ENCODE data around the gene ACTN1.
"Not testable (repeated sequence)": the region's sequence is repeated elsewhere in the genome, so short reads cannot be mapped to it uniquely, and the experiment has no call there.

ACTN1 gene

GRCh38 chr14:68973639-68974038, 5.5 kb downstream of the ACTN1 start:
- H3K9ac ChIP-seq, result no peak overlapping the region
- no peaks in the 10 kb centered on the region for H4K20me1 ChIP-seq (ENCODE audit: insufficient read depth)
- no peaks in the 10 kb centered on the region for H3K27me3 ChIP-seq (ENCODE audit: insufficient read depth, low read depth)
- H3K36me3 ChIP-seq (ENCODE audit: insufficient read depth), result no peaks in the 10 kb centered on the region
- peaks cover 19% of the 10 kb centered on the region for H3K4me1 ChIP-seq (ENCODE audit: low read depth, poor library complexity, severe bottlenecking)
- no peak overlapping the region for H2AFZ ChIP-seq (ENCODE audit: low read depth)
- peaks cover 10% of the 10 kb centered on the region; the same call in 1 of the 2 replicates for H3K79me2 ChIP-seq (ENCODE audit: insufficient read depth, low read depth)
- TF ChIP-seq, protein P1, sequence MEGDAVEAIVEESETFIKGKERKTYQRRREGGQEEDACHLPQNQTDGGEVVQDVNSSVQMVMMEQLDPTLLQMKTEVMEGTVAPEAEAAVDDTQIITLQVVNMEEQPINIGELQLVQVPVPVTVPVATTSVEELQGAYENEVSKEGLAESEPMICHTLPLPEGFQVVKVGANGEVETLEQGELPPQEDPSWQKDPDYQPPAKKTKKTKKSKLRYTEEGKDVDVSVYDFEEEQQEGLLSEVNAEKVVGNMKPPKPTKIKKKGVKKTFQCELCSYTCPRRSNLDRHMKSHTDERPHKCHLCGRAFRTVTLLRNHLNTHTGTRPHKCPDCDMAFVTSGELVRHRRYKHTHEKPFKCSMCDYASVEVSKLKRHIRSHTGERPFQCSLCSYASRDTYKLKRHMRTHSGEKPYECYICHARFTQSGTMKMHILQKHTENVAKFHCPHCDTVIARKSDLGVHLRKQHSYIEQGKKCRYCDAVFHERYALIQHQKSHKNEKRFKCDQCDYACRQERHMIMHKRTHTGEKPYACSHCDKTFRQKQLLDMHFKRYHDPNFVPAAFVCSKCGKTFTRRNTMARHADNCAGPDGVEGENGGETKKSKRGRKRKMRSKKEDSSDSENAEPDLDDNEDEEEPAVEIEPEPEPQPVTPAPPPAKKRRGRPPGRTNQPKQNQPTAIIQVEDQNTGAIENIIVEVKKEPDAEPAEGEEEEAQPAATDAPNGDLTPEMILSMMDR (conservative IDR thresholded peaks at IDR 0.05; ENCODE audit: low read depth, low read length), result no peak
- H3K4me2 ChIP-seq, result no peak overlapping the region
- no peak overlapping the region for H3K4me3 ChIP-seq (IDR thresholded peaks at IDR 0.05; ENCODE audit: insufficient read depth, low read depth, low read length)
- no peak overlapping the region for H3K27ac ChIP-seq

- not testable (repeated sequence) for H4K20me1 ChIP-seq (ENCODE audit: insufficient read depth); H2AFZ ChIP-seq (ENCODE audit: low read depth)
- peaks cover 19% of the 10 kb centered on the region for H3K4me1 ChIP-seq (ENCODE audit: low read depth, poor library complexity, severe bottlenecking)
These were observed 5.9 kb downstream of the ACTN1 start for GRCh38 chr14:68973219-68973565.

DNA sequence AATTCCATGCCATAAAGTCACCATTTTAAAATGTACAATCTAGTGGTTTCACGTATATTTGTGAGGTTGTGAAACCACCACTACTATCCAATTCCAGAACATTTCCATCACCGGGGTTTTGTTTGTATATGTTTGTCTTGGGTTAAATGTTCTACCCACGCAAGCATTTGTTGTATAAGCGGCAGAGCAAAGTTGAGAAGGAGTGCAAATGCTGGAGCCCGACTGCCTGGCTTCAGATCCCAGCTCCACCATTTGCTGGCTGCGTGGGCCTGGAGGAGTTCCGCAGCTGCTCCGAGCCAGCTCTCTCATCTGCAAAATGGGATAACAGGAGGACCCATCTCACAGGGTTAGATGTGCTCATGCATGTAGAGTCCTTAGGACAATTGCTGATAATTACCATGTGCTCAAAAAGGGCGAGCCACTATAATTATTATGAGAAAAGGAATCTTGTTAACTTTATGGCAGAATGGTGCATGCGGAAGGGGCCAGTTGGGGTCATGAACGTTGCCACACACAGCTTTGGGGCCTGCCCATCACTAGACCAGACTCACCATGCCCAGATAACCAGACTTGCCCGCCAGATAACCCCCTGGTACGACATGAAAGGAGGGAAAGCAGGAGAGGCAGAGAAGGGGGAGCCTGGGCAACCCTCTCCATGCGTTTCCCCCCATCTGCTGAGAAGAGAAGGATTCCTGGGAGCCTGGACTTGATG, 6.4 kb downstream of the ACTN1 start:
- Histone ChIP-seq H3K4me3 (IDR thresholded peaks at IDR 0.05; ENCODE audit: insufficient read depth, low read depth, low read length) (no peak overlapping the region), H3K36me3 (ENCODE audit: insufficient read depth) (no peaks in the 10 kb centered on the region), H3K27me3 (ENCODE audit: insufficient read depth, low read depth) (no peaks in the 10 kb centered on the region), H3K79me2 (ENCODE audit: insufficient read depth, low read depth) (peaks cover 14% of the 10 kb centered on the region; the same call in 1 of the 2 replicates), H3K4me2 (no peak overlapping the region), H3K4me1 (ENCODE audit: low read depth, poor library complexity, severe bottlenecking) (peaks cover 19% of the 10 kb centered on the region), H3K27ac (no peak overlapping the region), H4K20me1 (ENCODE audit: insufficient read depth) (no peaks in the 10 kb centered on the region), H2AFZ (ENCODE audit: low read depth) (no peak overlapping the region), H3K9ac (no peak overlapping the region)
- TF ChIP-seq, protein P1 (conservative IDR thresholded peaks at IDR 0.05; ENCODE audit: low read depth, low read length), result no peak

More at GRCh38 chr14:68973219-68973565, 5.9 kb downstream of the ACTN1 start:
- not testable (repeated sequence) for H3K27me3 ChIP-seq (ENCODE audit: insufficient read depth, low read depth); H3K4me3 ChIP-seq (IDR thresholded peaks at IDR 0.05; ENCODE audit: insufficient read depth, low read depth, low read length); H3K27ac ChIP-seq; H3K9ac ChIP-seq; H3K4me2 ChIP-seq; H3K36me3 ChIP-seq (ENCODE audit: insufficient read depth)
- H3K79me2 ChIP-seq (ENCODE audit: insufficient read depth, low read depth), result peaks cover 14% of the 10 kb centered on the region; the same call in 1 of the 2 replicates

- H3K27ac ChIP-seq, result no peak overlapping the region
- no peak overlapping the region for H3K4me2 ChIP-seq
- TF ChIP-seq, protein P1 (conservative IDR thresholded peaks at IDR 0.05; ENCODE audit: low read depth, low read length), result no peak
- H3K79me2 ChIP-seq (ENCODE audit: insufficient read depth, low read depth), result peaks cover 14% of the 10 kb centered on the region; the same call in 1 of the 2 replicates
- no peak overlapping the region for H2AFZ ChIP-seq (ENCODE audit: low read depth)
- H3K36me3 ChIP-seq (ENCODE audit: insufficient read depth), result no peaks in the 10 kb centered on the region
- H3K27me3 ChIP-seq (ENCODE audit: insufficient read depth, low read depth), result no peaks in the 10 kb centered on the region
- peaks cover 14% of the 10 kb centered on the region for H3K4me1 ChIP-seq (ENCODE audit: low read depth, poor library complexity, severe bottlenecking)
- no peak overlapping the region for H3K4me3 ChIP-seq (IDR thresholded peaks at IDR 0.05; ENCODE audit: insufficient read depth, low read depth, low read length)
- no peak overlapping the region for H3K9ac ChIP-seq
- H4K20me1 ChIP-seq (ENCODE audit: insufficient read depth), result no peaks in the 10 kb centered on the region
These were observed 7.6 kb downstream of the ACTN1 start for GRCh38 chr14:68971411-68972035.

DNA sequence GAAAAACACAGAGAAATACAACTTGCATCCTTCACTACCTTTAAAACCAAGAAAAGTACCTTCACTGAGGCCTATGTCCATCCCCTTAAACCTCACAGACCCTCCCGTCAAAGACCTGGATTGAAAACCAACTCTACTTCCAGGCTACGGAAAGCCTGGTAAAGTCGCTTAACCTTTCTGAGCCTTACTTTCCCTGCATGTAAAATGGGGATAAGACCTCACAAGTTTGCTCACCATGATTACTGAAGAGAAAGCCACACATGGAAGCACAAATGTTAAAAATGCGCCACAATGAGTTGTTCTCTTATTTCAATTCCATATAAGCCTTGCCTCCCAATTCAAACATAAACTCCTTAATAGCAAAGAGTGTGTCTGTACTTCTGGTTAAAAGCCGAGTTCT, 8.4 kb downstream of the ACTN1 start:
- peaks cover 14% of the 10 kb centered on the region for H3K4me1 ChIP-seq (ENCODE audit: low read depth, poor library complexity, severe bottlenecking)
- no peaks in the 10 kb centered on the region for H3K36me3 ChIP-seq (ENCODE audit: insufficient read depth)
- no peaks in the 10 kb centered on the region for H3K27me3 ChIP-seq (ENCODE audit: insufficient read depth, low read depth)
- H4K20me1 ChIP-seq (ENCODE audit: insufficient read depth), result no peaks in the 10 kb centered on the region
- peak overlapping the region; percentile 22; the same call in 1 of the 2 replicates for H3K27ac ChIP-seq
- TF ChIP-seq, protein P1 (conservative IDR thresholded peaks at IDR 0.05; ENCODE audit: low read depth, low read length), result no peak
- H3K4me2 ChIP-seq, result peak overlapping the region; percentile 23; the same call in 1 of the 2 replicates
- no peak overlapping the region for H3K9ac ChIP-seq
- H3K79me2 ChIP-seq (ENCODE audit: insufficient read depth, low read depth), result peaks cover 14% of the 10 kb centered on the region; the same call in 1 of the 2 replicates
- H2AFZ ChIP-seq (ENCODE audit: low read depth), result no peak overlapping the region
- no peak overlapping the region for H3K4me3 ChIP-seq (IDR thresholded peaks at IDR 0.05; ENCODE audit: insufficient read depth, low read depth, low read length)

Measured in KMS-11 (cell line).